Liver (tissue), 3 donors: Measurements from ENCODE around the gene RNF212.

ENCODE experiments used
- GABPA ChIP-seq, 2 donors: IDR thresholded peaks in 1 of 2; conservative IDR thresholded peaks in 1 of 2; 2 replicates each; pipeline ENCODE4 v1.6.1; 2016; ENCODE audit warnings: antibody characterized with exemption in 2 of 2, mild to moderate bottlenecking in 1 of 2, moderate library complexity in 1 of 2
- HNF4G ChIP-seq: IDR thresholded peaks from 2 replicates; pipeline ENCODE4 v1.6.1; 2016; ENCODE audit warnings: antibody characterized with exemption
- SP1 ChIP-seq: IDR thresholded peaks from 2 replicates; pipeline ENCODE4 v1.6.1; 2018; ENCODE audit warnings: antibody characterized with exemption, mild to moderate bottlenecking
- TF ChIP-seq, protein P1 (sequence below): fragments of 150-350 bp; IDR thresholded peaks from 2 replicates; pipeline ENCODE4 v1.5.1; 2017; ENCODE audit warnings: improper control_type of control experiment, low read depth, low read length; ENCODE audit not compliant: missing input control
- donor health status: healthy.
- donor health status: healthy.

DNA sequence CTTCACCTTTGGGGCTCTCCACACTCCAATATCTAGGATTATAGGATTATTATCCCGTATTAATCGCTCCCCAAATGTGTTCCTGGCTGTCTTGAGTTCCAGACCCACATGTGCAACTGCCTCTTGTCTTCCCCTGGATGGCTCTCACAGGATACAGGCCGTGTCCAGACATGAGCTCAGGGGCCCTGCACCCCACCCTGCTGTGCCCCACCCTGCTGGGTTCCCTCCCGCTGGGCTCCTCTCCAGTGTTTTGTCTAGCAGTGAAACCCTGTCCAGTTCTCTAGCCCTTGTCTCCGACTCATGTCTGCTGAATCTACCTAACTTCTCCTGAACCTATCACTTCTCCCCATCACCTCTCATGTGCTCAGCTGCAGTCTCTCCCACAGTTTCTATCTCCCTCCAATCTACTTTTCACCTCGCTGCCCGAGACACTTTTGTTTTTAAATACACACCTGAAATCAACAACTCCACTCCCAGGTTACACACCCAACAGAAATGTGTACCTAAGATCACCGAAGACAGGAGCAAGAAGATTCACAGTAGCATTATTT is 2.0 kb downstream of the RNF212 start:
- TF ChIP-seq, protein P1, sequence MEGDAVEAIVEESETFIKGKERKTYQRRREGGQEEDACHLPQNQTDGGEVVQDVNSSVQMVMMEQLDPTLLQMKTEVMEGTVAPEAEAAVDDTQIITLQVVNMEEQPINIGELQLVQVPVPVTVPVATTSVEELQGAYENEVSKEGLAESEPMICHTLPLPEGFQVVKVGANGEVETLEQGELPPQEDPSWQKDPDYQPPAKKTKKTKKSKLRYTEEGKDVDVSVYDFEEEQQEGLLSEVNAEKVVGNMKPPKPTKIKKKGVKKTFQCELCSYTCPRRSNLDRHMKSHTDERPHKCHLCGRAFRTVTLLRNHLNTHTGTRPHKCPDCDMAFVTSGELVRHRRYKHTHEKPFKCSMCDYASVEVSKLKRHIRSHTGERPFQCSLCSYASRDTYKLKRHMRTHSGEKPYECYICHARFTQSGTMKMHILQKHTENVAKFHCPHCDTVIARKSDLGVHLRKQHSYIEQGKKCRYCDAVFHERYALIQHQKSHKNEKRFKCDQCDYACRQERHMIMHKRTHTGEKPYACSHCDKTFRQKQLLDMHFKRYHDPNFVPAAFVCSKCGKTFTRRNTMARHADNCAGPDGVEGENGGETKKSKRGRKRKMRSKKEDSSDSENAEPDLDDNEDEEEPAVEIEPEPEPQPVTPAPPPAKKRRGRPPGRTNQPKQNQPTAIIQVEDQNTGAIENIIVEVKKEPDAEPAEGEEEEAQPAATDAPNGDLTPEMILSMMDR = no peak
- no peak for TF ChIP-seq HNF4G
- TF ChIP-seq GABPA (IDR thresholded peaks at IDR 0.05 in 1 of 2, conservative IDR thresholded peaks at IDR 0.05 in 1 of 2) = no peak
- TF ChIP-seq SP1 = no peak
